Fibroblast of upper back skin (primary cell): ENCODE data around the gene NFKB1.
"Not testable (repeated sequence)": the region's sequence is repeated elsewhere in the genome, so short reads cannot be mapped to it uniquely, and the experiment has no call there.

Experiments
- DNase-seq: peaks from one replicate; pipeline ENCODE4 v3.0.0-alpha.2; 2013

NFKB1 gene

GRCh38 chr4:102567427-102567826 lies 66.3 kb downstream of the NFKB1 start:
- DNase-seq: no peak

GRCh38 chr4:102569200-102569599 lies 68.0 kb downstream of the NFKB1 start:
- peak; percentile 26 for DNase-seq

DNA sequence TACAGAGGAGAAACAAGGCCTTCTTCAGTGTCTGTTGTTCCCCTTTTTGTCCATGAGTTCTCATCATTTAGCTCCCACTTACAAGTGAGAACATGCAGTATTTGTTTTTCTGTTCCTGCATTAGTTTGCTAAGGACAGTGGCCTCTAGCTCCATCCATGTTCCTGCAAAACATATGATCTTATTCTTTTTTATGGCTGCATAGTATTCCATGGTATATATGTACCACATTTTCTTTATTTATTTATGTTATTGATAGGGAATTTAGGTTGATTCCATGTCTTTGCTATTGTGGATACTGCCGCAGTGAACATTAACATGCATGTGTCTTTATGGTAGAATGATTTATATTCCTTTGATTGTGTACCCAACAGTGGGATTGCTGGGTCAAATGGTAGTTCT lies 69.1 kb downstream of the NFKB1 start:
- not testable (repeated sequence) for DNase-seq

DNA sequence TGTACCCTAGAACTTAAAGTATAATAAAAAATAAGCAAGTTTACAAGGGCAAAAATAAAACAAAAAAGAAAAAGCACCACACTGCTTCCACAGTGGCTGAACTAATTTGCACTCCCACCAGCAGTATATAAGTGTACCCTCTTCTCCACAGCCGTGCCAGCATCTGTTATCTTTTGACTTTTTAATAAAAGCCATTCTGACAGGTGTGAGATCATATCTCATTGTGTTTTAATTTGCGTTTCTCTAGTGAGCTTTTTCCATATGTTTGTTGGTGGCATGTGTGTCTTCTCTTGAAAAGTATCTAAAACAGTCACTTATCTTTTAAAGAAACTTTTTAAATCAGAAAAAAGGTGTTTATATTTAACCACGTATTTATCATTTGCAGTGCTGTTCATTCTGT lies 71.3 kb downstream of the NFKB1 start:
- DNase-seq: no peak

GRCh38 chr4:102574317-102574716 lies 73.2 kb downstream of the NFKB1 start:
- peak; percentile 56 for DNase-seq

- DNase-seq: no peak
These were observed 74.4 kb downstream of the NFKB1 start for GRCh38 chr4:102575369-102576129.

DNA sequence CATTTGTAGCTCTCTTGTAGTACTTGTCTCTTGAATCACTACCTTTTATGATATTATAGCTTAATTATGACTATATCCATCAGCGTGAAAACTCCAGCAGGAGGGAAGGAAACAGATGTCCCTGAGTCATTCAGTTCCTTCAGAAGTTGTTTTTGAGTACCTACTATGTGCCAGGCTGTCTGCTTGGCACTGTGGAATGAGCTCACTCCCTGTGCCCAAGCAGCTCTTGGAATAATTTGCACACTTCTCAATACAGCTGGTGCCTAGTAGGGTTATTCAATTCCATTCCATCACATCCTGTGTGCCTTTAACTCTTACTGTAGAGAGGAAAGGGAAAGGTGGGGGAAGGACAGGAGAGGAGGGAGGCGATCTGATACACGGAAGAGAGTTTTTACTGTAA lies 77.1 kb downstream of the NFKB1 start:
- DNase-seq: no peak

DNA sequence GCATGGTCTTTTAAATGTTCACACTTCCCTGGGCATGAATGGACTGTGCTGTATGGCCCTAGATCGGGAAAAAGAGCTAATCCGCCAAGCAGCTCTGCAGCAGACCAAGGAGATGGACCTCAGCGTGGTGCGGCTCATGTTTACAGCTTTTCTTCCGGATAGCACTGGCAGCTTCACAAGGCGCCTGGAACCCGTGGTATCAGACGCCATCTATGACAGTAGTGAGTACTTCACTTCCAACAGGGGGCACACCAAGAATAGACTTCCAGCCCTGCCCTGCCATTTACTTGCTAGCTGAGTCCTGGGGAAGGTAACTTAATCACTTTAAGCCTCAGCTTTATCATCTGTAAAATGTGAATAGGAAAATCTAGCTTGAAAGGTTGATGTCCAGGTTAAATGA lies 77.7 kb downstream of the NFKB1 start:
- no peak for DNase-seq

DNA sequence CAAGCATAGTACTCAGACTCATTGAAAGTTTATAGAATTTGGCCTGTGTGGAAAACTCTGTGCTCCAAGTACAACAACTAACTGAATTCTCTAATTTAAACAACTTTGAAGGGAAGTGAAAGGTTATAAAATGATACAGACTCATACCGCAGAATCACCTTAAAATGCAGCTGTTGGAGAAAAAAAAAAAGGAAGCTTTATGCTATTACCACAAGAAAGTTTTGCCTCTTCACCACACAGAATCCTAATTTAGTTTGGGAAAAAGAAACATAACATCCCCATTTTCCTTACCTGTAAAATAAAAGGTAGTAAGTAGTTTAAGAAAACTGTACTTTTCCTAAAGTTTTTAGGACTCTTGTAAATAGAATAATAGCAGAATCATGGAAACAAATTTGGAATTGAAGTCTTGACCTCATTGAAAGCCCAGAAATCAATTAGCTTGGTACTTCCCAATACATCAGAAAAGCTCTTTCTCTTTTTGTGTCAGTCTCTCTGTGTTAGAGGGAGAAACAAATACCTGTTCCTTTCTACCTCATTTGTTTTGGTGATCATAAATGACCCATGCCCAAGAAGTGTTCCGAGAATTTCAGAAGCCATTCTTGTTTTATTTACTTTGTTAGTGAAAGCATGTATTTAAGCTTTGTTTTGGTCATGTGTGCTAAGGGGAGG lies 78.8 kb downstream of the NFKB1 start:
- DNase-seq: no peak

GRCh38 chr4:102580463-102580842 lies 79.3 kb downstream of the NFKB1 start:
- DNase-seq: no peak

DNA sequence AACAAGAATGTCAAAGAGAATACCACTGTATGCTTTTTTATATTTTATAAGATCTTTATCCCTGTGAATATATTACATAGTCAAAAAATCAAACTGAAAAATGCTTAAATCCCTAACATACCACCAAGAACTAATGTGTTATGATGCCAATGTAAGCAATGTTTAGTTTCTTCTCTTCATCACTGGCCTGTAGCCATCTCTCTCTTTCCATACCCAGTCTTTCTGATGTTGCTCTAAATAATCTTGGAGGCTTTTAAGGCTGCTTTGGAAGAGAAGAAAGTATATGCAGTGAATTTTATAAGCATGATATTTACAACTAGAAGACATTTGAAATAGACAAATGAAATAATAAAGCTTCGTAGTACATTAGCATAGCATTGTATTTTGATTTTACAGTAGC lies 82.9 kb downstream of the NFKB1 start:
- no peak for DNase-seq

DNA sequence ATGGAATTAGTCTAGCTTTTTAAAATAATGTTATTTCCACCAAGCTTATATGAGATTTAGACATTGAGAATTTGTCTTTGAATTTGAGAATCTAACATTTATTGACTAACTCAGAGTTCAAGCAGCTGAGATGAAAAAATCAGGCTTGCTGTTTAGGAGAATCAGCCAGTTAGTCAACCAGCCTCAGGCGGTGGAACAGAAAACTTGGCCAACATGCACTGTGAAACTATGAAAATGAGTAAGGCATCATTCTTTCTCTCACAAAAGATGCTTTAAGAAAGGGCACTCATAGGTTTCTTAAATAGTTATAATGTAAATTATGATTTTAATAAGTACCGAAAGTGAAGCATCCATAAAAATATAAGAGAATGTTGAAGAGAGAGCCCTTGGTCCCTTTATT lies 84.2 kb downstream of the NFKB1 start:
- no peak for DNase-seq

DNA sequence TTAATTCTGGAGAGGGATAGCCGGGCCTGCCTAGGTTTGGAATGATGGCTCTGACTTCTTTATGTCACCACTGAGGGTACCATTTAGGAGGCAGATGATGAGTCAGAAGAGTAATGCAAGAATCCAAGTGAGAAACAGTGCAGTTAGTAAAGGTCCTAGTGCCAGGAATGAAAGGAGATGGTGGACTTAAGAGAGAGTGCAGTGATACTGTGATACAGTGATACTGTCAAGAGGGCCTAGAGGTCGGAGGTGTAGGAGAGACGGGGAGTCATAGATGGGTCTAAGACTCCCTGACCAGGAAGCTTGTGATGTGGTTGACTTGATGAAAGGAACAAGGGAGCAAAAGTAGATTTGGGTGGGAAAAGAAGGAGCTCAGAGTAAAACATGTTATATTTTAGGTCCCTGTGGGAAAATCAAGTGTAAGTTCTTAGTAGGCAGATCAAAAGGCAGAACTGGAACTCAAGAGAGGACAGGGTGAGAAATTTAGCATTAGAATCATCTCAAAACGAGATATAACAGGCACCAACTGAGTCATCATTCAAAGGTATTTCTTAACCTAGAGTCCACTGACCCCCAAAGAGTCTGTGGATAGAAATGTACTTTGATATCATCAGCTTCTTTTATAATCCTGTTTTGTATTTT lies 85.0 kb downstream of the NFKB1 start:
- DNase-seq: no peak

DNA sequence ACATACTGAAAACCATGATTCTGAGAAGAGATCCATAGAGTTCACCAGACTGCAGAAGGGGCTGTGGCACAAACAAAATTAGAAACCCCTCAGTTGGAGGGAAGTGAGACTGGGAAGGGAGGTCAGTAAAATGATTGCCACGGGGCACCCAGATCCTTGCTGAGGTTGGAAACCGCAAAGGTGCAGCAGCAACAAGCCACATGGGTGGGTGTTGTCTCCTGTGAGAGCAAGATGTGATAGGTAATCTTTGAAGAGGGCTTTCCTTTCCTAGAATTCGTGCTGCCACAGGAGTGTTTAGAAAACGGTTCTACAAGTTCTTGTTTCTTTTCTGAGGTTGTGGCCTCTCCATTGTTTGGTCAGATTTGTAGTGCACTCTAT lies 85.5 kb downstream of the NFKB1 start:
- DNase-seq: no peak

DNA sequence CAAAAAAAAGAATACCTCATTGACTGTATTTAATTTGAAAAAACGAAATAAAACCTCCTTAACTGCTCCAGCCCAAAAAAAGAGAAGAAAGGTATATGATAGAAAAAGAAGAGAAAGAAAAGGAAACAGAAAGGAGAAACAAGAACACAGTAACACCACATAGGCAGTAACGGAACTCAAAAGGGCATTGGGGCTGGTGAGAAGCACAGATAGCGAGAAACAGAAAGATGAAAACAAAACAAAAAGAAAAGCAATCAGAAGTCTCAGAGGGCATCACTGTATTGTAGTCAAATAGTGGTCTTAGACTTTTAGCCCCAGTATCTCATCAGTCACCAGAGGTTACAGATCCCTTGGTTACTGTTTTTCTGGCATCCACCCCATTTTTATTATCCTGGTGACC lies 88.6 kb downstream of the NFKB1 start:
- no peak for DNase-seq

DNA sequence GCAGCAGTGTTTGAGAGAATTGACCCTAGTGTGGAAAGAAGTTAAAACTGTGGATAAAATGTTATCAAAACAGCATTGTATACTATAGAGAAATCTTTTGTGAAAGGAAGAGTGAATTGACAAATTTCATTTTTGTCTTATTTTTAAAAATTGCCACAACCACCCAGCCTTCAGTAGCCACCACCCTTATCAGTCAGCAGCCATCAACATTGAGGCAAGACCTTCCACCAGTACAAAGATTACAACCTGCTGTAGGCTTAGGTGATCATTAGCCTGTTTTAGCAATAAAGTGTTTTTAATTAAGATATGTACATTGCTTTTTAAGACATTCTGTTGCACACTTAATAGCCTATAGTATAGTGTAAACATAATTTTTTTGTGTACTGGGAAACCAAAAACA lies 91.1 kb downstream of the NFKB1 start:
- no peak for DNase-seq

DNA sequence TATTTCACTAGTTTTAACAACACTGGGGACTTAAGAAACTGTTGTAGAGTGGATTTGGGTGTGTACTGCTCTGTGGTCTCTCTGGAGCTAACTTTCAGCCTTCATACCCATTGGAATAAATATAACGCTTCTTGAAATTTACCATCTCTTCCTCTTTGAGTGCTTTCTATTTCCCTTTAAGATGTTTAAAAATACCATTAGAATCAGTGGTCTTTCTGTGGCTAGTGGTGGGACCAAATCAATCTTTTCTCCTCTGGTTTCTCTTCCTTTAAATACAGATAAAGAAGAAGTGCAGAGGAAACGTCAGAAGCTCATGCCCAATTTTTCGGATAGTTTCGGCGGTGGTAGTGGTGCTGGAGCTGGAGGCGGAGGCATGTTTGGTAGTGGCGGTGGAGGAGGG lies 92.0 kb downstream of the NFKB1 start:
- DNase-seq: no peak

DNA sequence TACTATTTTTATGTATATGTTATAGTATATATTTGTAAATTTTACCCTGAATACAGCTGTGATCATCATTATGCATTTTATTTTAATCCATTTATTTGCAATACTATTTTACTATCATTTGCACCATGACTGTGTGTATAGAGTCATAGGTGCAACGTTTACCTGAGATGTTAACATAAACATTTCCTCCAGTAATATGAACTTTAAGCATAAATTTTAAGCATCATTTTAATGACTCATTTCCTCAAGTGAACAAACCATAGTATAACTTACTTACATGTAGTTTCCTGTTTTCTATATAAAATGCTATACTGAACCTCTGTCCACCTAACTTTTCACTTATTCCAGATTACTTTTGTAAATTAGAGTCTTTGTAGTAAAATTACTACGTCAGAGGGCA lies 92.8 kb downstream of the NFKB1 start:
- DNase-seq: no peak

- no peak for DNase-seq
These were observed 95.4 kb downstream of the NFKB1 start for GRCh38 chr4:102596532-102596931.

DNA sequence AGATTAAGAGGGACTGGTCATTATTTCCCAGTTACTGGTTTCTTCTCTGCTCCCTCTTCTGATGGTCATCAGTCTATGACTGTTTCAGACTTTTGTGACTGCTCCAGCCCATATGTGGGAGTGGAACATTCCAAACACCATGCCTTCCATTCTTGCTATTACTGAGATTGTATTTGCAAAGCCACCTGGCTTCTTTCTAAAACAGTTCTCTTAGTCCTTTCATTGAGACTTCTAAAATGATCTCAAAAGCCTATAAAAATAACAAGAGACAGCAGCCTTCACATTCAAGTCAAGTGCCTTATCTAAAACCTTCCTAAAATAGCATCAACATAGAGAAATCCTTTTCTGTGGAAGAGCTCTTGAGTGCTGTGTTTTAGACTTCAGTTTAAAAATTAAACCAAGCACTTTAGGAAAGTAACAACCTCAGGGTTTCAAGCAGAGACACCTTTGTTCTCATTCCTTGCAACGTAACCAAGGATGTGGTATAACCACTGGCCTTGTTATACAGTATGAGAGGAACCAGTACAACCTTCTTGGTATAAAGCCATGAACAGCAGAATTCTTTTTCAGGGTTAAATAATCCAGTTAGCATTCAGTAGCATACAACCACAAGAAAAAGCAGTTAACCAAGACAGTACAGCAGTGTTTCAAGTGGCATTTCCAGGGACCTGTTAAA lies 97.1 kb downstream of the NFKB1 start:
- no peak for DNase-seq

- no peak for DNase-seq
These were observed 97.7 kb downstream of the NFKB1 start for GRCh38 chr4:102598762-102599374.

DNA sequence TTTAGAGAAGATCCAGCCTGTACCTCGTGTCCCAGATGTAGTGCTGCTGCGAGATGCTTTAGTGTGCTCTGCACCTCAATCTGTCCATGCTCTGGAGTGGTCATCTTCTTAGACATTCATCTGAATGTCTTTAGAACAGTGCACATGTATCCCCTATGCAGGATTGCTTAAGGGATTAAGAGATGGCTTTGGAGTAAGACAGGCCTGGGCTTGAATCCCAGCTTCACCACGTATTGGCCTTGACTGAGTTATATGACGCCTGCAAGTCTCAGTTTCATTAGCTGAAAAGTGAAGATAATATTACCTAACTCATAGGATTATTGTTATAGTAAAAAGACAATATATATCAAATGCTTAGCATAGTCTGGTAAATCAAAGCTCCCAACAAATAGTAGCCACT lies 98.3 kb downstream of the NFKB1 start:
- DNase-seq: no peak

DNA sequence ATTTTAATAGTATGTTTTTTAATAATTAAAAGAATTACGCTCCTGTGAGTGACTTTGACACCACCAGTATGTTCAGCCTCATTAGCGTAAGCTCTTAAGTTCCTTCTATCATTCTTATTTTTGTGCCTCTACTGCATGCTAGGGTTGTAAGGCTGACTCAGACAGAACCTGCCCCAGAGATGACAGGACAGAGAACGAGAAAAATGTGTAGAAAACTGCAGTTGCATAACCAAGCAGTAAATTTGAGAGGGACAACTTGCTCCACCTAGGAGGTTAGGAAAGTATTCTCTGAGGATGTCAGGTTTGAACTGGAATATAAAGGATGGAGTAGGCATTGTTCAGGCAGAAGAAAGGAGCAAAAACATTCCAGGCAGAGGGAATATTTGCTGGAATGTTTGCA lies 98.7 kb downstream of the NFKB1 start:
- DNase-seq: no peak
